OCI-LY3 (cell line): ENCODE data around the gene URI1.

Experiments
- EZH2phosphoT487 ChIP-seq: fragments of 200-600 bp; shearing (Covaris generic); IDR thresholded peaks from 2 replicates; pipeline ENCODE4 v1.6.1; 2018; ENCODE audit warnings: antibody characterized with exemption, mixed run types, low read depth
- TF ChIP-seq, protein P1 (sequence below): fragments of 200-600, 300-600 bp; sonication (generic); IDR thresholded peaks from 2 replicates; pipeline ENCODE4 v1.5.1; 2014; ENCODE audit warnings: antibody characterized with exemption, low read length, low read depth

DNA sequence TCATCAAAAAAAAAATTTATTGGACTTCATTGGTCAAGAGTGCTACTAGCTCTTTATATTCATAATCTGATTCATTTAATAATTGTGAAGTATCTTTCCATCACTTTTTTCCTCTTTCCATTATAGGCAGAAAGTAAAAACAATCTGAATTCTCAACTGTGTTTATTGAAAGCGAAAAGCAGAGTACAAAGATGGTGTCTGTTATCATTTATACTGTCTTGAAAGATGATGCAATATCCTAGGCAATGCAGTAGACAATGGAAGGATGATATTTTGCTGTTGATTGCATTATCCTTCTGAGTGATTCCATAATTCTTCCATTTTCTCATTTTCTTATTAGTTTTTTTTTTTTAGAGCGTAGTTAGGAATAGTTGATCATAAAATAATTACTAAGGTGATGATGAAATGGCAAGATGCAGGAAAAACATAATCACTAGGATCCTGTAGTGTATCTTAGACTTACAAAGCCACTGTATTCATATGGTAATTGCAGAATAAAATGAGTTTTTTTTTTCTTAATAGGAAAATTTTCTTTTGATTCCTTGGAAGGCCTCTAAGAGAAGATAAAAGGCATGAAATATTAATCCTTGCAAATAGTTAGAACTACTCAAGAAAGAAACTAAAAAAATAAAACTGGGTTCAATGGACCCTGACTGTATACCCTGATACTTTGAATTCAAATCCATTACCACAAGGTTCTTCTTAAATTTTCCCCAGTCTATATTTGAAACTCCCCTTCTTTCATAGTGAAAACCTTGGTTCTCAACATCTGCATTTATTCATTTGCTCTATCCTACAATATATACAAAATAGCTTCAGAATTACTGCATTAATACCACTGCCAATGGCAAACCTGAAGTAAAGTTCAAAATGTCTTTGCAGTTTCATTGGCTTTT, 11.6 kb downstream of the URI1 start:
- TF ChIP-seq, protein P1, sequence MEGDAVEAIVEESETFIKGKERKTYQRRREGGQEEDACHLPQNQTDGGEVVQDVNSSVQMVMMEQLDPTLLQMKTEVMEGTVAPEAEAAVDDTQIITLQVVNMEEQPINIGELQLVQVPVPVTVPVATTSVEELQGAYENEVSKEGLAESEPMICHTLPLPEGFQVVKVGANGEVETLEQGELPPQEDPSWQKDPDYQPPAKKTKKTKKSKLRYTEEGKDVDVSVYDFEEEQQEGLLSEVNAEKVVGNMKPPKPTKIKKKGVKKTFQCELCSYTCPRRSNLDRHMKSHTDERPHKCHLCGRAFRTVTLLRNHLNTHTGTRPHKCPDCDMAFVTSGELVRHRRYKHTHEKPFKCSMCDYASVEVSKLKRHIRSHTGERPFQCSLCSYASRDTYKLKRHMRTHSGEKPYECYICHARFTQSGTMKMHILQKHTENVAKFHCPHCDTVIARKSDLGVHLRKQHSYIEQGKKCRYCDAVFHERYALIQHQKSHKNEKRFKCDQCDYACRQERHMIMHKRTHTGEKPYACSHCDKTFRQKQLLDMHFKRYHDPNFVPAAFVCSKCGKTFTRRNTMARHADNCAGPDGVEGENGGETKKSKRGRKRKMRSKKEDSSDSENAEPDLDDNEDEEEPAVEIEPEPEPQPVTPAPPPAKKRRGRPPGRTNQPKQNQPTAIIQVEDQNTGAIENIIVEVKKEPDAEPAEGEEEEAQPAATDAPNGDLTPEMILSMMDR: no peak
- no peak for TF ChIP-seq EZH2phosphoT487
